ENCODE measurements around the gene CACNA1I. TPM values are rescaled to one million over a fixed set of nuclear protein-coding genes. Genes with fewer than 3 reads are reported as not detected.
A peak's percentile ranks its signal among the peaks of the same experiment; 100 is the strongest.

Gene CACNA1I
- total RNA-seq, 2 donors from 2014 or later = 0.33 to 0.52 TPM

DNA sequence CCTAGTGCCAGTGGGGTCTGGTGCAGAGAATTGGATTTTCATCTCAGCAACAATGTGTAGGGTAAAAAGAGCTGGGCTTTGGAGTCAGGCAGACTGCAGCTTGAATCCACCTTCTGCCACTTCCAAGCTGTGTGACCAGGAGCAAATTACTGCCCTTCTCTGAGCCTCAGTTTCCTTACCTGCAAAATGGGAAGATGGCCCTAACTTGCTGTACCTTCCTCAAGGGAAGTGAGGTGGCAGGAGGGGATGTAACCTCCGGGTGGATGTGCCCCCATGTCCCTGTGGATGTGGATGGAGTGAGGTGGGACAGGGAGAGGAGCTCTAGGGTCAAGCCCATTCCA, 90.9 kb downstream of the CACNA1I start:
- Histone ChIP-seq H3K9me3 (no peaks in the 10 kb centered on the region), H3K4me1 (peaks cover 19% of the 10 kb centered on the region), H3K36me3 (replicated peaks in 1 of 2; ENCODE audit: insufficient read depth in 1 of 2, low read depth in 2 of 2) (no peaks in the 10 kb centered on the region), H3K4me3 (no peak overlapping the region), H3K27ac (no peak overlapping the region), H3K27me3 (peaks cover 0 to 19% of the 10 kb centered on the region in 2 donors)
- intact Hi-C loops (cut with DNase I) = no loop called here
- no peak for ATAC-seq
- no peak for DNase-seq
- TF ChIP-seq, protein P1, sequence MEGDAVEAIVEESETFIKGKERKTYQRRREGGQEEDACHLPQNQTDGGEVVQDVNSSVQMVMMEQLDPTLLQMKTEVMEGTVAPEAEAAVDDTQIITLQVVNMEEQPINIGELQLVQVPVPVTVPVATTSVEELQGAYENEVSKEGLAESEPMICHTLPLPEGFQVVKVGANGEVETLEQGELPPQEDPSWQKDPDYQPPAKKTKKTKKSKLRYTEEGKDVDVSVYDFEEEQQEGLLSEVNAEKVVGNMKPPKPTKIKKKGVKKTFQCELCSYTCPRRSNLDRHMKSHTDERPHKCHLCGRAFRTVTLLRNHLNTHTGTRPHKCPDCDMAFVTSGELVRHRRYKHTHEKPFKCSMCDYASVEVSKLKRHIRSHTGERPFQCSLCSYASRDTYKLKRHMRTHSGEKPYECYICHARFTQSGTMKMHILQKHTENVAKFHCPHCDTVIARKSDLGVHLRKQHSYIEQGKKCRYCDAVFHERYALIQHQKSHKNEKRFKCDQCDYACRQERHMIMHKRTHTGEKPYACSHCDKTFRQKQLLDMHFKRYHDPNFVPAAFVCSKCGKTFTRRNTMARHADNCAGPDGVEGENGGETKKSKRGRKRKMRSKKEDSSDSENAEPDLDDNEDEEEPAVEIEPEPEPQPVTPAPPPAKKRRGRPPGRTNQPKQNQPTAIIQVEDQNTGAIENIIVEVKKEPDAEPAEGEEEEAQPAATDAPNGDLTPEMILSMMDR (IDR thresholded peaks at IDR 0.05) = no peak
- no peak for TF ChIP-seq POLR2A (IDR thresholded peaks at IDR 0.05)
- 47 to 58% methylated on average over 1 of the region's 1 CpG for WGBS, 2 donors

DNA sequence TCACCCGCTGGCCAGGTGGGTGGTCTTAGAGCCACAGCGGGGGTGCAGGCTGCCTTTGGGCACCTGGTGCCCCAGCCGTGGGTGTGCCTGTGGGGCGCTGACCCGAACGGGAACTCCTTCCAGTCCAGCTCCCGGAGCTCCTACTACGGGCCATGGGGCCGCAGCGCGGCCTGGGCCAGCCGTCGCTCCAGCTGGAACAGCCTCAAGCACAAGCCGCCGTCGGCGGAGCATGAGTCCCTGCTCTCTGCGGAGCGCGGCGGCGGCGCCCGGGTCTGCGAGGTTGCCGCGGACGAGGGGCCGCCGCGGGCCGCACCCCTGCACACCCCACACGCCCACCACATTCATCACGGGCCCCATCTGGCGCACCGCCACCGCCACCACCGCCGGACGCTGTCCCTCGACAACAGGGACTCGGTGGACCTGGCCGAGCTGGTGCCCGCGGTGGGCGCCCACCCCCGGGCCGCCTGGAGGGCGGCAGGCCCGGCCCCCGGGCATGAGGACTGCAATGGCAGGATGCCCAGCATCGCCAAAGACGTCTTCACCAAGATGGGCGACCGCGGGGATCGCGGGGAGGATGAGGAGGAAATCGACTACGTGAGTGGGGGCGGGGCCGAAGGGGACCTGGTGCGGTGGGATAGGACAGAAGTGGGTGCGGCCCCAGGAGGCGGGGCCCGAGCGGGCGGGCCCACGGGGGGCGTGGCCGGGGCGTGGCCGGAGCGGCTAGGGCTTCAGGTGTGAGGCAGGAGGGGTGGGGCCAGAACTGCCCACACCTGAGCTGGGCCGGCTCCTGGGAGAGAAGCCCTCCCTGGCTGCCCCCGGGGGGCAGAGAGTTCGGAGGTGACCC, 91.5 kb downstream of the CACNA1I start:
- 8 to 12% methylated on average over 22 to 74 of the region's 77 CpGs for WGBS, 2 donors
- no peaks in the 10 kb centered on the region for H3K9me3 ChIP-seq
- ATAC-seq = peak; percentile 38
- H3K36me3 ChIP-seq (replicated peaks in 1 of 2; ENCODE audit: insufficient read depth in 1 of 2, low read depth in 2 of 2) = no peaks in the 10 kb centered on the region
- peak; percentile 28 to 49 (median 40) for DNase-seq
- H3K27ac ChIP-seq = no peak overlapping the region
- peaks cover 0 to 19% of the 10 kb centered on the region in 2 donors for H3K27me3 ChIP-seq
- no peak overlapping the region for H3K4me3 ChIP-seq
- intact Hi-C loops (cut with DNase I) = no loop called here
- TF ChIP-seq, protein P1 (IDR thresholded peaks at IDR 0.05) = no peak
- H3K4me1 ChIP-seq = peaks cover 19% of the 10 kb centered on the region

DNA sequence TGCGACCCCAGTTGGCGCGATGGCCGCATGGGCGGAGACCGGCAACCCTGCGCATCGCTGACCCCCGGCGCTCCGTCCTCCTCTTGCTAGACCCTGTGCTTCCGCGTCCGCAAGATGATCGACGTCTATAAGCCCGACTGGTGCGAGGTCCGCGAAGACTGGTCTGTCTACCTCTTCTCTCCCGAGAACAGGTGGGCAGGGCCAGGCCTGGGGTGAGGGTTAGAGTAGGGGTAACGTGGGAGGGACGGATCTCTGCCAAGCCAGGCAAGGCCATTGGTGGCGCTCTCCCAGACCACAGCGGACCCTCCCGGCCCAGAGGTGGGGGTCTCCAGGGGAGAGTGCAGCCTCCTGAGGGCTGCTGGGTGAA, 92.1 kb downstream of the CACNA1I start:
- H3K9me3 ChIP-seq = no peaks in the 10 kb centered on the region
- WGBS, 2 donors = 20 to 23% methylated on average over 17 to 26 of the region's 26 CpGs
- no peaks in the 10 kb centered on the region for H3K36me3 ChIP-seq (replicated peaks in 1 of 2; ENCODE audit: insufficient read depth in 1 of 2, low read depth in 2 of 2)
- DNase-seq (no peak), ATAC-seq (no peak)
- peaks cover 0 to 19% of the 10 kb centered on the region in 2 donors for H3K27me3 ChIP-seq
- TF ChIP-seq, protein P1 (IDR thresholded peaks at IDR 0.05) = no peak
- TF ChIP-seq POLR2A (IDR thresholded peaks at IDR 0.05) = no peak
- no peak overlapping the region for H3K4me3 ChIP-seq
- intact Hi-C loops (cut with DNase I) = no loop called here
- no peak overlapping the region for H3K27ac ChIP-seq
- peaks cover 19% of the 10 kb centered on the region for H3K4me1 ChIP-seq

DNA sequence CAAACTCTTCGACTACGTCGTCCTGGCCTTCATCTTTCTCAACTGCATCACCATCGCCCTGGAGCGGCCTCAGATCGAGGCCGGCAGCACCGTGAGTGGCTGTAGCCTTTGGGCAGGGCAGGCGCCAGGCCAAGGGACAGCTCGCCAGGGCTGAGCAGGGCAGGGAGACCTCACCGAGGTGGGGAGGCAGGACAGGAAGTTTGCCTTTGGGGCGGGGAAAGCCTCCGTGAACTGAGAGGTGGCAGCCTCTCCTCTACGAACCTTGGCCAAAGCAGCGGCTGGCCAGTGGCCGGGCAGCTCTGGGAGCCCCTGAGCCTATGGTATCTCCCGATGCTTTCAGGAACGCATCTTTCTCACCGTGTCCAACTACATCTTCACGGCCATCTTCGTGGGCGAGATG, 93.2 kb downstream of the CACNA1I start:
- Histone ChIP-seq H3K4me1 (peaks cover 19% of the 10 kb centered on the region), H3K36me3 (replicated peaks in 1 of 2; ENCODE audit: insufficient read depth in 1 of 2, low read depth in 2 of 2) (no peaks in the 10 kb centered on the region), H3K27ac (no peak overlapping the region), H3K4me3 (no peak overlapping the region), H3K27me3 (peaks cover 0 to 19% of the 10 kb centered on the region in 2 donors), H3K9me3 (no peaks in the 10 kb centered on the region)
- WGBS, 2 donors = 22 to 38% methylated on average over 6 to 22 of the region's 22 CpGs
- DNase-seq = no peak
- no peak for ATAC-seq
- intact Hi-C loops (cut with DNase I) = no loop called here
- TF ChIP-seq POLR2A (IDR thresholded peaks at IDR 0.05) = no peak

DNA sequence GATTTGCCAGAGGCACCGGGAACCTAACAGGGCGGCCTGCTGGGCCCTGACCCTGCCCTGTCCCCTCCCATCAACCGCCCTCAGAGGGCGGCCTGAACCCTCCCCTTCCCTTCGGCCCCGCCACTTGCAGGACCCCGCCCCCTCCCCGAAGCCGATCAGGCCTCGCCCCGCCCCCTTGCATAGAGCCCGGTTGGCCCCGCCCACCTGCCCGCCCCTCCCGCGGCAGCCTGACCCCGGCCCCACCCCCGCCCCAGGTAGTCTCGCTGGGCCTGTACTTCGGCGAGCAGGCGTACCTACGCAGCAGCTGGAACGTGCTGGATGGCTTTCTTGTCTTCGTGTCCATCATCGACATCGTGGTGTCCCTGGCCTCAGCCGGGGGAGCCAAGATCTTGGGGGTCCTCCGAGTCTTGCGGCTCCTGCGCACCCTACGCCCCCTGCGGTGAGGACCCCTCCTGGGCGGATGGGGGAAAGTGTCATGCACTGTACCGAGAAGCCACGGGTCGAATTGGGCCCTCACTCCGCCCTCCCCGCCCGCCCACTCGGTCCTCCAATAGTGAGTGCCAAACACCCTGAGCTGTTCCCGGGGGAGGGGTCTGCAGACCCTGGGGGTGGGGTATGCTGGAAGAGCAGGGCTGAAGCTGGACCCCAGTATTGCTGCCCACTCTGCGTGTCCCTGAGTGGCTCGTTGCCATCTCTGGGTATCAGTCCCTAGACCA, 94.1 kb downstream of the CACNA1I start:
- no peak overlapping the region for H3K4me3 ChIP-seq
- no peak for ATAC-seq
- peaks cover 19% of the 10 kb centered on the region for H3K4me1 ChIP-seq
- WGBS, 2 donors = 8 to 10% methylated on average over 6 to 43 of the region's 44 CpGs
- H3K27ac ChIP-seq = no peak overlapping the region
- no peaks in the 10 kb centered on the region for H3K36me3 ChIP-seq (replicated peaks in 1 of 2; ENCODE audit: insufficient read depth in 1 of 2, low read depth in 2 of 2)
- no peak for TF ChIP-seq POLR2A (IDR thresholded peaks at IDR 0.05)
- TF ChIP-seq, protein P1 (IDR thresholded peaks at IDR 0.05) = no peak
- intact Hi-C loops (cut with DNase I) = no loop called here
- DNase-seq = peak in 3 of 4 donors; percentile 25 to 40 (median 28)
- peaks cover 0 to 19% of the 10 kb centered on the region in 2 donors for H3K27me3 ChIP-seq
- no peaks in the 10 kb centered on the region for H3K9me3 ChIP-seq

All from body of pancreas (tissue), 4 donors.